ENCODE measurements around the gene RFPL3.

DNA sequence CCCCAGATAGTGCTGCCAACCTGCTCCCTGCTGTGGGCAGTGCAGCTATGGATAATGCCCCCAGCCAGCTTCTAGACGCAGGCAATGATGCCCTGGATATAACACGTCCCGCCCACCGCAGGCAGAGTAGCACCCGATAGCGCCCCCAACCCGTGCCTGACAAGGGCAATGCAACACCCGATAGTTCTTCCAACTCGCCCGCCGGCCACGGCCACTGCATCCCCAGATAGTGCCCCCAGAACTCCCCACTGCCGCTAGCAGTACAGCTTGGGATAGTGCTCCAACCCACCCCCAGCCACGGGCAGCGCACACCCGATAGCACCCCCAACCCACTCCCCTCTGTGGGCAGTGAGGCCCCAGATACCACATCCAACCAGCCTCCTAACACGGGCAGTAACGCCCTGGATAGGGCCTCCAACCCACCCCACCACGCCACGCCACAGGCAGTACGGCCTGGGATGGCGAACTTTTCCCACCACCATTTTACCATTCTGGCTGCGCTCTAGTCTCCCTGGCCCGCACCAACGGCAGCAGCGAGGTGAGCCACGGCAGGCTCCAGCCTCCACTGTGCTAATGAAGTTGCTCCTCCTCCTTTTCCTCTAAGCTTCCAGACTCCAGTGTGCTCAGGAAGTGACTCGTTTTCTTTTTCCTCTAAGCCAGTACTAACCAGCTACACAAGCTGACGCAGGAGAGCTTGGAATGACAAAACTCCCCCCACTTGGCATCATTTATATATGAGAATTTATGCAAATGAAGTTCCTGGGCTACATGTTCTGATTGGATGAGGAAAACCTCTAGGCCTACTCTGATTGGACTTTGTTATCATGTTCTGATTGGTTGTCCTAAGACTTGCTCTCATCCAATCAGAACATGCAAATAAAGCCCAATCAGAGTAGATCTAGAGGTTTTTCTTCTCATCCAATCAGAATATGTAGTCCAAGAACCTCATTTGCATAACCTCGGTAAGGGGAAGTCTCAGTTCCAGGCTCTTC is 3.0 kb upstream of the RFPL3 start:
- no peak for TF ChIP-seq EZH2 (IDR thresholded peaks at IDR 0.05; ENCODE audit: low read length, missing control alignments)
- TF ChIP-seq, protein P1, sequence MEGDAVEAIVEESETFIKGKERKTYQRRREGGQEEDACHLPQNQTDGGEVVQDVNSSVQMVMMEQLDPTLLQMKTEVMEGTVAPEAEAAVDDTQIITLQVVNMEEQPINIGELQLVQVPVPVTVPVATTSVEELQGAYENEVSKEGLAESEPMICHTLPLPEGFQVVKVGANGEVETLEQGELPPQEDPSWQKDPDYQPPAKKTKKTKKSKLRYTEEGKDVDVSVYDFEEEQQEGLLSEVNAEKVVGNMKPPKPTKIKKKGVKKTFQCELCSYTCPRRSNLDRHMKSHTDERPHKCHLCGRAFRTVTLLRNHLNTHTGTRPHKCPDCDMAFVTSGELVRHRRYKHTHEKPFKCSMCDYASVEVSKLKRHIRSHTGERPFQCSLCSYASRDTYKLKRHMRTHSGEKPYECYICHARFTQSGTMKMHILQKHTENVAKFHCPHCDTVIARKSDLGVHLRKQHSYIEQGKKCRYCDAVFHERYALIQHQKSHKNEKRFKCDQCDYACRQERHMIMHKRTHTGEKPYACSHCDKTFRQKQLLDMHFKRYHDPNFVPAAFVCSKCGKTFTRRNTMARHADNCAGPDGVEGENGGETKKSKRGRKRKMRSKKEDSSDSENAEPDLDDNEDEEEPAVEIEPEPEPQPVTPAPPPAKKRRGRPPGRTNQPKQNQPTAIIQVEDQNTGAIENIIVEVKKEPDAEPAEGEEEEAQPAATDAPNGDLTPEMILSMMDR (conservative IDR thresholded peaks at IDR 0.05 in 1 of 2, IDR thresholded peaks at IDR 0.05 in 1 of 2; ENCODE audit: low read depth in 1 of 2, low read length in 2 of 2), result no peak

Measured in fibroblast of lung (primary cell).